Neural progenitor cell (in vitro differentiated cells): ENCODE data around the gene GINS1.

Source experiments
- EZH2 ChIP-seq: fragments of 200-600 bp; sonication (generic); IDR thresholded peaks from 2 replicates; pipeline ENCODE4 v1.6.1; 2017; ENCODE audit warnings: antibody characterized with exemption, mild to moderate bottlenecking, moderate library complexity
- TF ChIP-seq, protein P1 (sequence below): fragments of 200-600 bp; sonication (generic); IDR thresholded peaks from 2 replicates; pipeline ENCODE4 v1.5.1; 2017; ENCODE audit warnings: antibody characterized with exemption, mild to moderate bottlenecking

DNA sequence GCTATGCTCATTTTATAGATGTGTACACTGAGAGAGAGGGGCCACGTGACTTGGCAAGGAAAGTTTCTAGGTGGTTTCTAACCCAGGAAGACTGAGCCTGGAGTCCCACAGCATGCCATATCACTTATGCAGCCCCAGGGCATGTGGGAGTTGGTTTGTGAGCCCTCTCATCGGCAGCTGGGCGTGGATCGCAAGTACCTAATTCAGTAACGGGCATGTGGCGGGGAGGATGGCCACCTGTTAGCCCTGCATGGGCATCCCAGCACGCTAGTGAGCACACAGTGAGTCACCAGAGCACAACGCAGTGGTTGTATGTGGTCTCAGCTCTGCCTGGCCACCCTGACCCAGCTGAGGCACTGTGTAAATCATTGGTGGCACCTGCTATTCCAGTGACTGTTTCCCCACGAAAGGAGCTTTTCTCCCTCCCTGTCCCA is 89.5 kb downstream of the GINS1 start:
- TF ChIP-seq, protein P1, sequence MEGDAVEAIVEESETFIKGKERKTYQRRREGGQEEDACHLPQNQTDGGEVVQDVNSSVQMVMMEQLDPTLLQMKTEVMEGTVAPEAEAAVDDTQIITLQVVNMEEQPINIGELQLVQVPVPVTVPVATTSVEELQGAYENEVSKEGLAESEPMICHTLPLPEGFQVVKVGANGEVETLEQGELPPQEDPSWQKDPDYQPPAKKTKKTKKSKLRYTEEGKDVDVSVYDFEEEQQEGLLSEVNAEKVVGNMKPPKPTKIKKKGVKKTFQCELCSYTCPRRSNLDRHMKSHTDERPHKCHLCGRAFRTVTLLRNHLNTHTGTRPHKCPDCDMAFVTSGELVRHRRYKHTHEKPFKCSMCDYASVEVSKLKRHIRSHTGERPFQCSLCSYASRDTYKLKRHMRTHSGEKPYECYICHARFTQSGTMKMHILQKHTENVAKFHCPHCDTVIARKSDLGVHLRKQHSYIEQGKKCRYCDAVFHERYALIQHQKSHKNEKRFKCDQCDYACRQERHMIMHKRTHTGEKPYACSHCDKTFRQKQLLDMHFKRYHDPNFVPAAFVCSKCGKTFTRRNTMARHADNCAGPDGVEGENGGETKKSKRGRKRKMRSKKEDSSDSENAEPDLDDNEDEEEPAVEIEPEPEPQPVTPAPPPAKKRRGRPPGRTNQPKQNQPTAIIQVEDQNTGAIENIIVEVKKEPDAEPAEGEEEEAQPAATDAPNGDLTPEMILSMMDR, result no peak
- no peak for TF ChIP-seq EZH2
